Loucy (cell line): ENCODE data around the gene ZNF319.

Experiments used
- H2AFZ ChIP-seq: fragments of 200-600 bp; sonication (generic); 2 replicates; pipeline ENCODE4 v1.6.0; 2016; ENCODE audit warnings: antibody characterized with exemption, mild to moderate bottlenecking, low read length, moderate library complexity
- H3F3A ChIP-seq: fragments of 200-600 bp; 2 replicates; pipeline ENCODE4 v1.6.0; 2016; ENCODE audit warnings: antibody characterized with exemption, low read depth, mild to moderate bottlenecking
- H3K27me3 ChIP-seq: fragments of 200-600 bp; sonication (generic); 2 replicates; pipeline ENCODE4 v1.6.1; 2014; ENCODE audit warnings: low read length, mild to moderate bottlenecking; ENCODE audit not compliant: insufficient read depth, poor library complexity, severe bottlenecking
- H3K36me3 ChIP-seq: fragments of 200-600 bp; sonication (generic); 2 replicates; pipeline ENCODE4 v1.6.1; 2016; ENCODE audit warnings: low read length; ENCODE audit not compliant: insufficient read depth
- H3K4me1 ChIP-seq: fragments of 200-600 bp; sonication (generic); 2 replicates; pipeline ENCODE4 v1.5.1; 2014; ENCODE audit warnings: low read length, mild to moderate bottlenecking; ENCODE audit not compliant: insufficient read depth, poor library complexity, severe bottlenecking
- H3K4me2 ChIP-seq: fragments of 200-600 bp; sonication (generic); 2 replicates; pipeline ENCODE4 v1.6.0; 2014; ENCODE audit warnings: antibody characterized with exemption, low read length, low read depth, mild to moderate bottlenecking; ENCODE audit not compliant: poor library complexity, severe bottlenecking
- H3K4me3 ChIP-seq: fragments of 200-600 bp; sonication (generic); 2 replicates; pipeline ENCODE4 v1.5.1; 2014; ENCODE audit warnings: low read length, mild to moderate bottlenecking, mixed read lengths; ENCODE audit not compliant: poor library complexity, severe bottlenecking
- H3K79me2 ChIP-seq: fragments of 200-600 bp; sonication (generic); 2 replicates; pipeline ENCODE4 v1.6.1; 2014; ENCODE audit warnings: low read length; ENCODE audit not compliant: insufficient read depth
- H3K9ac ChIP-seq: fragments of 200-600 bp; sonication (generic); 2 replicates; pipeline ENCODE4 v1.6.0; 2014; ENCODE audit warnings: mild to moderate bottlenecking, low read depth, low read length, moderate library complexity; ENCODE audit not compliant: poor library complexity, severe bottlenecking
- H3K9me2 ChIP-seq: fragments of 200-600 bp; sonication (generic); replicated peaks from 2 replicates; pipeline ENCODE4 v1.6.1; 2016; ENCODE audit warnings: low read depth, low read length, mixed read lengths
- H3K9me3 ChIP-seq: fragments of 200-600 bp; sonication (generic); 2 replicates; pipeline ENCODE4 v1.6.1; 2014; ENCODE audit warnings: mild to moderate bottlenecking, antibody characterized with exemption, low read length, low read depth; ENCODE audit not compliant: insufficient read depth
- H4K20me1 ChIP-seq: fragments of 200-600 bp; sonication (generic); 2 replicates; pipeline ENCODE4 v1.6.0; 2014; ENCODE audit warnings: antibody characterized with exemption, low read length, mild to moderate bottlenecking; ENCODE audit not compliant: insufficient read depth, poor library complexity, severe bottlenecking
- EZH2phosphoT487 ChIP-seq: fragments of 200-600 bp; IDR thresholded peaks from 2 replicates; pipeline ENCODE4 v1.6.1; 2018; ENCODE audit warnings: antibody characterized with exemption, mild to moderate bottlenecking, moderate library complexity, borderline replicate concordance
- TF ChIP-seq, protein P1 (sequence below): fragments of 200-600 bp; sonication (generic); conservative IDR thresholded peaks from 2 replicates; pipeline ENCODE4 v1.5.1; 2014; ENCODE audit warnings: mild to moderate bottlenecking, antibody characterized with exemption, low read length

ZNF319 gene

GRCh38 chr16:57949595-57950238, 50.8 kb downstream of the ZNF319 start:
- no peak overlapping the region for H3K4me3 ChIP-seq
- no peaks in the 10 kb centered on the region for H4K20me1 ChIP-seq
- H3K79me2 ChIP-seq, result no peaks in the 10 kb centered on the region
- TF ChIP-seq, protein P1, sequence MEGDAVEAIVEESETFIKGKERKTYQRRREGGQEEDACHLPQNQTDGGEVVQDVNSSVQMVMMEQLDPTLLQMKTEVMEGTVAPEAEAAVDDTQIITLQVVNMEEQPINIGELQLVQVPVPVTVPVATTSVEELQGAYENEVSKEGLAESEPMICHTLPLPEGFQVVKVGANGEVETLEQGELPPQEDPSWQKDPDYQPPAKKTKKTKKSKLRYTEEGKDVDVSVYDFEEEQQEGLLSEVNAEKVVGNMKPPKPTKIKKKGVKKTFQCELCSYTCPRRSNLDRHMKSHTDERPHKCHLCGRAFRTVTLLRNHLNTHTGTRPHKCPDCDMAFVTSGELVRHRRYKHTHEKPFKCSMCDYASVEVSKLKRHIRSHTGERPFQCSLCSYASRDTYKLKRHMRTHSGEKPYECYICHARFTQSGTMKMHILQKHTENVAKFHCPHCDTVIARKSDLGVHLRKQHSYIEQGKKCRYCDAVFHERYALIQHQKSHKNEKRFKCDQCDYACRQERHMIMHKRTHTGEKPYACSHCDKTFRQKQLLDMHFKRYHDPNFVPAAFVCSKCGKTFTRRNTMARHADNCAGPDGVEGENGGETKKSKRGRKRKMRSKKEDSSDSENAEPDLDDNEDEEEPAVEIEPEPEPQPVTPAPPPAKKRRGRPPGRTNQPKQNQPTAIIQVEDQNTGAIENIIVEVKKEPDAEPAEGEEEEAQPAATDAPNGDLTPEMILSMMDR, result no peak
- no peak for TF ChIP-seq EZH2phosphoT487
- H3K9ac ChIP-seq, result no peak overlapping the region
- no peaks in the 10 kb centered on the region for H3K4me1 ChIP-seq
- no peaks in the 10 kb centered on the region for H3K36me3 ChIP-seq
- H3K4me2 ChIP-seq, result no peak overlapping the region
- H3F3A ChIP-seq, result no peaks in the 10 kb centered on the region
- no peaks in the 10 kb centered on the region for H3K9me2 ChIP-seq
- H3K27me3 ChIP-seq, result no peaks in the 10 kb centered on the region
- no peak overlapping the region for H2AFZ ChIP-seq
- H3K9me3 ChIP-seq, result no peaks in the 10 kb centered on the region

- Histone ChIP-seq H3K4me1 (no peaks in the 10 kb centered on the region), H3K4me2 (no peak overlapping the region), H4K20me1 (no peaks in the 10 kb centered on the region), H3K9ac (no peak overlapping the region), H3F3A (no peaks in the 10 kb centered on the region), H3K36me3 (no peaks in the 10 kb centered on the region), H3K79me2 (no peaks in the 10 kb centered on the region), H3K4me3 (no peak overlapping the region), H3K27me3 (no peaks in the 10 kb centered on the region), H3K9me2 (no peaks in the 10 kb centered on the region), H3K9me3 (no peaks in the 10 kb centered on the region), H2AFZ (no peak overlapping the region)
- TF ChIP-seq EZH2phosphoT487, result no peak
- TF ChIP-seq, protein P1, result no peak
Observed at GRCh38 chr16:57949013-57949412, 51.5 kb downstream of the ZNF319 start.

DNA sequence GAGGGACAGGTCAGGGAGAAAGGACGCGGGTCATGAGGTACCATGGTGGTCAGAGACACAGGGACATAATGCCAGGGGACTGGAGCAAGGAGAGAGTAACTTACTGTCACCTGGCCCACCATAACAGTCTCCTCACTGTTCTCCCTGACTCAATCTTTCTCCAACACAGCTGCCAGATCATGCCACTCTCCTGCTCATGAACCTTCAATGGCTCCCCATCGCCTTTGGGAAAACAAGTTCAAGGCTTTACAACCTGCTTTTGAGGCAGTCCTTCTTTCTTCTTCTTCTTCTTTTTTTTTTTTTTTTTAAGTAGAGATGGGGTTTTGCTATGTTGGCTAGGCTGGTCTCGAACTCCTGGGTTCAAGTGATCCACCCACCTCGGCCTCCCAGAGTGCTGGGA, 52.4 kb downstream of the ZNF319 start:
- no peaks in the 10 kb centered on the region for H3K9me3 ChIP-seq
- no peaks in the 10 kb centered on the region for H3K36me3 ChIP-seq
- H3K4me2 ChIP-seq, result no peak overlapping the region
- no peaks in the 10 kb centered on the region for H4K20me1 ChIP-seq
- no peak overlapping the region for H2AFZ ChIP-seq
- H3K4me3 ChIP-seq, result no peak overlapping the region
- H3K9ac ChIP-seq, result no peak overlapping the region
- TF ChIP-seq, protein P1, result no peak
- TF ChIP-seq EZH2phosphoT487, result no peak
- H3F3A ChIP-seq, result no peaks in the 10 kb centered on the region
- H3K4me1 ChIP-seq, result no peaks in the 10 kb centered on the region
- no peaks in the 10 kb centered on the region for H3K79me2 ChIP-seq
- no peaks in the 10 kb centered on the region for H3K9me2 ChIP-seq
- H3K27me3 ChIP-seq, result no peaks in the 10 kb centered on the region
